GM18511 (cell line): Measurements from ENCODE around the gene UNC45A.

Experiments
- ATAC-seq: cut with Tn5 transposase; IDR thresholded peaks from one replicate; pipeline ENCODE4 v1.9.1; 2021; ENCODE audit warnings: mild to moderate bottlenecking, moderate library complexity; ENCODE audit not compliant: unreplicated experiment

UNC45A gene

DNA sequence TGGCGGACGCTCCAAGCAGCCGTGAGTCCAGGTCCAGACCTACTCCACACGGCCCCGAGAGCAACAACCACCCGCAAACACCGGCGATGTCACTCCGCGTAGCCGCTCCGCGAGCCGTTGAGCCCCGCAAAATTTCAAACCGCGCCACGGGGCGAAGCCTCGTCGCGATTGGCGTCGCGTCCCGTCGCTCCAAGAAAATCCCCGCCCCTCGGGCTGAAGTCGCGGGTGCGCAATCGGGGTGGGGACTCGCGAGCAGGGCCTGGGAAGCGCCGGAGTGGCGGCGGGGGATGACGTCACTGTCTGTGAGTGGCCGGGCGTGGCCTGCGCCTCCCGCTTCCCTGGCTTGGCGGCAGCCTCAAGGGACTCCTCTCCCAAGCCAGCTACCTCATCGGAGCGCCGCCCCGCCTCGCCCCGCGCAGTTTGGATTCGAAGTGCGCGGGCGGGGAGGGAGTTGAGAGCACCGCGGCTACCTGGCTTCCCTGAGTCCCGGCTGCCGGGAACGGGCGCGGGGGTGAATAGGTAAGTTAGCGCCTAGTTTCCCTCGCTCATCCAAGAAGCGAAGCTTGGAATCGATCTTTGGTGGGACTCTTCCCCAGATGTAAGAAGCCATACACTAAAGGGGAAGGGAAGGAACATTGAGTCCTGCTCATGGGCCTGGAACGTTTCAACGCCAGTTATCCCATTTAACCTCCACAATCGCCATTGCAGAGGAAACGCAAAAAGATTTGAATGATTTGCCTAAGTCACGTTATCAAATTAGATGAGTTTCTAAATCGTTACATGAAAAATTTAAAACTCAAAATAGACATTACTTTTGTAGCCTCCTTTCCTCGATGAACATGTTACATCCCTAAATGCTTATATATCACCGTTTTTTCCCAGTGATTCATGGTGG is 59.6 kb downstream of the UNC45A start, which contains the start of gene PRC1:
PRC1 (minus strand) TSS at position 119 of the 895 bp plus-strand sequence; CDS start at position 1, 118 bp downstream.
- peak; percentile 94 for ATAC-seq

DNA sequence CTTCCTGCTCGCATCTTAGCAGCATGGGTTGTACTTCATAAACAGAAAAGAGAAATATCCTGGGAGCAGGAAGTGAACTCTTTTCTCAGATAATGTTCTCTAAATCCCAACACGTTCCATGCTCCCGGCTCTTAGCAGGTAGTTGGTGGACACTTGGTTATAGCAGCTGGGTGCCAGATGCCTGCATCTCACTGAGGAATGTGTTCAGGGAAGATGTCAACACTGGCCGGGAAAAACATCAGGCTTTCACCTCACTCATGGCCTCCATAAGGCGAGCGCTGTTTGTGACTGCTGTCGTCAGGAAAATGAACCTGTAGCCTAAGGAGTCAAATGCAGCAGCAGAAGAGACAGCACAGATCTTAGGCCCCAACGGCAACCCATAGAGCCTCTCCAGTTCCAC is 63.7 kb downstream of the UNC45A start:
- ATAC-seq = no peak

DNA sequence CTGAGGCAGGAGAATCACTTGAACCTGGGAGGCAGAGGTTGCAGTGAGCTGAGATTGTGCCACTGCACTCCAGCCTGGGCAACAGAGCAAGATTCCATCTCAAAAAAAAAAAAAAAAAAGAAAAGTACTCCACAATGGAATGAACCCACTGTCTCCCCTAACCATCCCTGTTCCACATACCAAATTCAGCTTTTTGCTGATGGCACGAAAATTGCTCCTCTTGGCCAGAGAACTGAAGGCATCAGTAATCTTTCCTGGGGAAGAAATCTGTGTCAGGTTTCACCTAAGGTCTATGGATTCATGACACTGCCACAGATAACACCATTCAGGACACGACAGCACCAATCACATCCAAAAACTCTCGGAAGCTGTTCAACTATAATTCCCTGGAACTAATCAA is 66.1 kb downstream of the UNC45A start:
- ATAC-seq = no peak
